Thyroid gland (tissue), 4 donors: ENCODE data around the gene BSPRY.

Experiments
- POLR2A ChIP-seq, 2 donors: fragments of 450-650 bp; IDR thresholded peaks; one replicate each; pipeline ENCODE4 v1.6.1; 2017; ENCODE audit warnings: antibody characterized with exemption in 2 of 2, mild to moderate bottlenecking in 2 of 2, moderate library complexity in 1 of 2
- TF ChIP-seq, protein P1 (sequence below), 6 experiments: fragments of 200-600 bp in 3 of 6; fragments of 450-650 bp in 3 of 6; sonication (generic) in 3 of 6; IDR thresholded peaks; one replicate each; pipeline ENCODE4 v1.5.1; 2016 to 2019; ENCODE audit warnings: antibody characterized with exemption in 6 of 6, mild to moderate bottlenecking in 2 of 6, inconsistent platforms in 1 of 6, moderate library complexity in 1 of 6

DNA sequence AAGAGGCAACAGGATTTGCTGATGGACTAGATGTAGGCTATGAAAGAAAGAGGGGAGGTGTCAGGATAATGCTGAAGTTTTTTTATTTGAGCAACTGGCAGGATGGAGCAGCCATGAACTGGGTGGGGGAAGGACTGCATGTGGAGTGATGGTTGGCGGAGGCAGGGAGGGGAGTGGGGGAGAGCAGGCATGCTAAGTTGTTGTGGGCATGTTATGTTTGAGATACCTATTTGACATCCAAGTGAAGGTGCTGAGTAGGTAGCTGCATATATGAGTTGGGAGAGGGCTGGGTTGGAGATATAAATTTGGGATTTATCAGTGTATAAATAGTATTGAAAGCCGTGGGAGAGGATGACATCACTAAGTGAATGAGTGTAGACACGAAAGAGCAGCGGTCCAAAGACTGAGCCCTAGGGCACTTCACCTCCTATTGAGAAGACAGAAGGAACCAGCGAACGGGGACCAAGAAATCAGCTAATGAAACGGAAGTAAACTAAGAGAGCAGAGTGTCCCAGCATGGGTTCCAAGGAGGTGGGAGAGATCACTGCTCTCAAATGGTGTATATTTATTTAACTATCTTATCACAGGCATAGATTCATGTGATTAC lies 7.4 kb downstream of the BSPRY start:
- TF ChIP-seq, protein P1, sequence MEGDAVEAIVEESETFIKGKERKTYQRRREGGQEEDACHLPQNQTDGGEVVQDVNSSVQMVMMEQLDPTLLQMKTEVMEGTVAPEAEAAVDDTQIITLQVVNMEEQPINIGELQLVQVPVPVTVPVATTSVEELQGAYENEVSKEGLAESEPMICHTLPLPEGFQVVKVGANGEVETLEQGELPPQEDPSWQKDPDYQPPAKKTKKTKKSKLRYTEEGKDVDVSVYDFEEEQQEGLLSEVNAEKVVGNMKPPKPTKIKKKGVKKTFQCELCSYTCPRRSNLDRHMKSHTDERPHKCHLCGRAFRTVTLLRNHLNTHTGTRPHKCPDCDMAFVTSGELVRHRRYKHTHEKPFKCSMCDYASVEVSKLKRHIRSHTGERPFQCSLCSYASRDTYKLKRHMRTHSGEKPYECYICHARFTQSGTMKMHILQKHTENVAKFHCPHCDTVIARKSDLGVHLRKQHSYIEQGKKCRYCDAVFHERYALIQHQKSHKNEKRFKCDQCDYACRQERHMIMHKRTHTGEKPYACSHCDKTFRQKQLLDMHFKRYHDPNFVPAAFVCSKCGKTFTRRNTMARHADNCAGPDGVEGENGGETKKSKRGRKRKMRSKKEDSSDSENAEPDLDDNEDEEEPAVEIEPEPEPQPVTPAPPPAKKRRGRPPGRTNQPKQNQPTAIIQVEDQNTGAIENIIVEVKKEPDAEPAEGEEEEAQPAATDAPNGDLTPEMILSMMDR (IDR thresholded peaks at IDR 0.05) = no peak
- TF ChIP-seq POLR2A (IDR thresholded peaks at IDR 0.05) = no peak
